ENCODE measurements around the gene CYP2B6.

DNA sequence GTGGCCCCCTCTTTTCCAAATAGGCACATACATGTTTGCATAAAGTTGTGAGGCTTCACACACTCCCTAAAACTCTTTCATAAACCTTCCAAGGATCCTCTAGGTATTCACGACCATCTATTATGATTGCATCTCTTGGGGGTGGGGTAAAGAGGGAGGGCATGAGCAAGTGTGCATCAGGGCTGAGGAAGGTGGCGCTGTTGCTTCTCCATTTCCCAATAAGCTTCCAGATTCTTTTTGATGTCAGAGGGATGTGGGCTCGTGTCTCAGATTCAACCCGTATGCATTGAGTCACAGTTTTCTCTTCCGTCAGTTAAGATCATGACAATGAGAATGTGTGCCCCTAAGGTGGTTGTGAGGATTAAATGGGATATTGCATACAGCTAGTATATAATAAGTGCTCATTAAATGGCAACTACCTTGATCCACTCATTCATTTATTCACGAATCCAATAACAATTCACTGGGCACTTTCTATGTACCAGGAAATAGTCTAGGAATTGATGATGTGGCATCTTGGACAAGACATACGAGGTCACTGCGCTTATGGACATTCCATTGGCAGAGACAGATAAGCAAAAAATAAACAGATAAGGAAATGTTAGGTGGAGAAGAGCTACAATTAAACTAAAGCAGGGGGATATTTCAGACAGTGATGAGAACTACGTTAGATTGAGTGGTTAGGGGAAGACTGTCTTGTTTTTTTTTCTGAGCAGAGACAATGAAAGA, 10.3 kb downstream of the CYP2B6 start:
- TF ChIP-seq CTCF (IDR thresholded peaks at IDR 0.05) (no peak), POLR2A (IDR thresholded peaks at IDR 0.05) (no peak)
